HTERT RPE-1 (cell line): ENCODE results near the gene ITCH.
"Not testable (repeated sequence)": the region's sequence is repeated elsewhere in the genome, so short reads cannot be mapped to it uniquely, and the experiment has no call there.

Experiments
- in situ Hi-C: fragments of 300-500 bp; cut with MboI; formaldehyde crosslinking; loops from 4 replicates; pipeline ENCODE4 v1.14.3; 2020; ENCODE audit warnings: low sequenced_read_pairs

Gene ITCH

DNA sequence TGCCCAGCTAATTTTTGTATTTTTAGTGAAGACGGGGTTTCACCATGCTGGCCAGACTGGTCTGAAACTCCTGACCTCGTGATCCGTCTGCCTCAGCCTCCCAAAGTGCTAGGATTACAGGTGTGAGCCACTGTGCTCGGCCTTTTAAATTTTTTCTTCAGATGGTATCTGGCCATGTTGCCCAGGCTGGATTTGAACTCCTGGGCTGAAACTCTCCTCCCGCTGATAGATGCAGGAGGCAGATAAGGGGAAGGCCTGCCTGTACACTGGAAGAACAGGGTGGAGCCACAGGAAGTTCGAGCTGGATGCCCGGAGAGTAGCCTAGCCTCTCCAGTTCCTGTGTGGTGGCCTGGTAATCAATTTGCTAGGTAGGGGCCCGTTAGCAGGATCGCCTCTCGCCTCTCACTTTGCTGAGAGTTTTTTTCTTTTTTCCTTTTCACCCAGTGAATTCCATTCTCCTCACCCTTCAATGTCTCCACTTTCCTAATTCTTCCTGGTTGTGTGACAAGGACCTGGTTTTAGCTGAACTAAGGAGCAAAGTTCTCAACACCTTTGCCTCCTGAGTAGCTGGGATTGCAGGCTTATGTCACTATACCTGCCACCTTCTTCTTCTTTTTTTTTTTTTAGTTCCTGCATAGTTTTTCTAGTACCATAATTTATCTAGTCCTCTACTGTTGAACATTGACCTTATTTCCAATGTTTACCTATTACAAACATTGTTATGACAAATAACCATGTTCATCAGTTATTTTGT is 19.4 kb upstream of the ITCH start:
- in situ Hi-C loops = no loop called here

DNA sequence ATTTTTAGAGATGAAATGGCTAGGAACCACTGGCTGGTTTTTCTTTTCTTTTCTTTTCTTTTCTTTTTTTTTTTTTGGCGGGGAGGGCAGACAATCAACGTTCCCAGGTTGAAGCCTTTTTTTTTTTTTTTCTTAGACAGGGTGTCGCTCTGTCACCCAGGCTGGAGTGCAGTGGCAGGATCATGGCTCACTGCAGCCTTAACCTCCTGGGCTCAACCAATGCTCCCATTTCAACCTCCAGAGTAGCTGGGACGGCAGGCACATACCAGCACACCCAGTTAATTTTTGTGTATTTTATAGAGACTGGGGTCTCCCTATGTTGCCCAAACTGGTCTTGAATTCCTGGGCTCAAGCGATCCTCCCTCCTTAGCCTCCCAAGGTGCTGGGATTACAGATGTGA is 18.8 kb upstream of the ITCH start:
- in situ Hi-C loops = no loop called here

DNA sequence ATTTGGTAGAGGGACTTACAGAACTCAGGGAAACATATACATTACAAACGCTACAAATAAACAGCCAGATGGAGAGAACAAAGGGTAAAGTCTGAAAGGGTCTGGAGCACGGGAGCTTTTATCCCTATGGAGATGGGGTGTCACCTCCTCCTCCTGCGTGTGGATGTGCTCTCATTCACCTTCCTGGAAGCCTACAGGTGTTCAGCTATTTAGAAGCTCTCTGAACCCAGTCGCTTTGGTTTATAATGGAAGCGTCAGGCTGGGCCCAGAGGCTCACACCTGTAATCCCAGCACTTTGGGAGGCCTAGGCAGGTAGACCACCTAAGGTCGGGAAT is 17.7 kb upstream of the ITCH start:
- in situ Hi-C loops = no loop called here

DNA sequence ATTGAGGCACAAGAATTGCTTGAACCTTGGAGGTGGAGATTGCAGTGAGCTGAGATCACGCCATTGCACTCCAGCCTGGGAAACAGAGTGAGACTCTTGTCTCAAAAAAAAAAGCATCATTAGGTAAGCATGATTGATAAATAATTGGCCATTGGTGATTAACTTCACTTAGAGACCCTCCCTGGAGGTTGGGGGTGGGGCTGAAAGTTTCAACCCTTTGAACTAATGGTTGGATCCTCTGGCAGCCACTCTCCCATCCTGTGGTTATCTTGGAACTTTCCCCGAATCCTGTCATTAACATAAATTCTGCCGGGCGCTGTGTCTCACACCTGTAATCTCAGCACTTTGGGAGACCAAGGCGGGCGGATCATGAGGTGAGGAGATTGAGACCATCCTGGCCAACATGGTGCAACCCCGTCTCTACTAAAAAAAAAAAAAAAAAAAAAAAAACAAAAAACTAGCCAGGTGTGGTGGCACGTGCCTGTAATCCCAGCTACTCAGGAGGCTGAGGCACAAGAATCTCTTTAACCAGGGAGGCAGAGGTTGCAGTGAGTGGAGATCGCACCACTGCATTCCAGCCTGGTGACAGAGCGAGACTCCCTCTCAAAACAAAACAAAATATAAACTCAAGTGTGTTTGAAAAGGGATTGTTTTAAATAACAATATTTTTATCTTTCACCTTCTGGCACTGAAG is 17.1 kb upstream of the ITCH start:
- in situ Hi-C loops = not testable (repeated sequence)

GRCh38 chr20:34346533-34346865 is 16.6 kb upstream of the ITCH start:
- in situ Hi-C loops = not testable (repeated sequence)

DNA sequence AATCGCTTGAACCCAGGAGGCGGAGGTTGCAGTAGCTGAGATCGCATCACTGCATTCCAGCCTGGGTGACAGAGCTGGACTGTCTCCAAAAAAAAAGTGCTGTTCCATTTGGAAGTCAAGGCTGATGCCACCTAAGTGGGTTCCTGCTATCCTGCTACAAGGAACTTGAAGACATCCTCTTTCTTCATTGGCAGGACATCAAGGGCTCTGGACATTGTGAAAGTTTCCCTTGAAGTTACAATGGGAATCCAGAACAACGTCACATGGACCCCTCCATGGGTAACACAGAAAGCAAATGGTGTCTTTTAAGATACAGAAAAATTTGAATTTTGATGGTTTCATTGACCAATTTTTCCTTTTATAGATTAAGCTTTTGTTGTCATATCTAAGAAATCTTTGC is 15.5 kb upstream of the ITCH start:
- in situ Hi-C loops = no loop called here

- in situ Hi-C loops = no loop called here
Observed at GRCh38 chr20:34350095-34350494, 13.0 kb upstream of the ITCH start.

GRCh38 chr20:34353467-34353866 is 9.6 kb upstream of the ITCH start:
- in situ Hi-C loops = not testable (repeated sequence)

DNA sequence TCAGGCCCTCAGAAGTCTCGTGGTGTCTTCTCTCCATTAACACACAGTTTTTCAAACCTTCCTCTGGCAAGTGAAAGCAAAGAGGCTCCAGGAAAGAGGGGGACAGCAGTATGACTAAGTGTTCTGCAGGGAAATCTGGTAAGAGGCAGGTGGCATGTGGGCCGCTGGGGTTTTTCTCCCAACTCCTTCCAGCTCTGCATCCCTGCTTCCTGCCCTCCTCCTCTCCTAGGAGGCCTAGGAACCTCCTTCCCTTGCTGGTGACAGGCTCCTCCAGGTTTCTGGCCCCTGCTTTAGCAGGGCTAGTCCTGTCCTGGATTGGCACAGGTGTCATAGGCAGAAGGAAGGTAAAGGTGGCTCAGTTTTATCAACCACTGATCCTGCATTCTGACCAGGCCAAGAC is 7.6 kb upstream of the ITCH start:
- in situ Hi-C loops = no loop called here

DNA sequence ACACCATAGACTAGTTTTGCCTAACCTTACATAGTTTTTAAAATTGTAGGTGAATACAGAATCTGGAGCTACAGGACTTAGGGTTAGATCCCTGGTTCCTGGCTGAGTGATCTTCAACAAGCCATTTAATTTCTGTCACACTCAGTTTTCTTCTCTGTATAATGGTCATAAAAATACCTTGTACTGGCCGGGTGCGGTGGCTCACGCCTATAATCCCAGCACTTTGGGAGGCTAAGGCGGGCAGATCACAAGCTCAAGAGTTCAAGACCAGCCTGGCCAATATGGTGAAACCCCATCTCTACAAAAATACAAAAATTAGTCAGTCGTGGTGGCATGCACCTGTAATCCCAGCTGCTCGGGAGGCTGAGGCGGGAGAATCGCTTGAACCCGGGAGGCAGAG is 3.3 kb upstream of the ITCH start:
- in situ Hi-C loops = not testable (repeated sequence)

DNA sequence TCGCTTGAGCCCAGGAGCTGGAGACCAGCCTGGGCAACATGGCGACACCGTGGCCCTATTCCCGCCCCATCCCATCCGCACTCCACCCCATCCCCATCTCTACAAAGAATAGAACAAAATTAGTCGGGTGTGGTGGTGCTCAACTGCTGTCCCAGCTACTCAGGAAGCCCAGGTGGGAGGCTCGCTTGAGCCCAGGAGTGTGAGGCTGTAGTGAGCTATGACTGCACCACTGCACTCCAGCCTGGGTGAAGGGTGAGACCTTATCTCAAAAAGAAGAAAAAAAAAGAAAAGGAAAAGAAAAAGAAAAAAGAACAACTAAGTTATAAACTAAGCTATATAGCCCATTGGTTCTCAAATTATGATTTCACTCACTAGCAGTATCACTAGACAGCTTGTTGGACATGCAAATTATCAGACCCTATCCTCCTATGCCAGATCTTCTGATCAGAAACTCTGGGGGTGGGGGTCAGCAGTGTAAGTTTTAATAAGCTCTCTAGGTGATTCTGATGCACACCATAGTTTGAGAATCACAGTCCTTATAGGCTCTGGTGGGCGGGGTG is 491 bp upstream of the ITCH start:
- in situ Hi-C loops = no loop called here

DNA sequence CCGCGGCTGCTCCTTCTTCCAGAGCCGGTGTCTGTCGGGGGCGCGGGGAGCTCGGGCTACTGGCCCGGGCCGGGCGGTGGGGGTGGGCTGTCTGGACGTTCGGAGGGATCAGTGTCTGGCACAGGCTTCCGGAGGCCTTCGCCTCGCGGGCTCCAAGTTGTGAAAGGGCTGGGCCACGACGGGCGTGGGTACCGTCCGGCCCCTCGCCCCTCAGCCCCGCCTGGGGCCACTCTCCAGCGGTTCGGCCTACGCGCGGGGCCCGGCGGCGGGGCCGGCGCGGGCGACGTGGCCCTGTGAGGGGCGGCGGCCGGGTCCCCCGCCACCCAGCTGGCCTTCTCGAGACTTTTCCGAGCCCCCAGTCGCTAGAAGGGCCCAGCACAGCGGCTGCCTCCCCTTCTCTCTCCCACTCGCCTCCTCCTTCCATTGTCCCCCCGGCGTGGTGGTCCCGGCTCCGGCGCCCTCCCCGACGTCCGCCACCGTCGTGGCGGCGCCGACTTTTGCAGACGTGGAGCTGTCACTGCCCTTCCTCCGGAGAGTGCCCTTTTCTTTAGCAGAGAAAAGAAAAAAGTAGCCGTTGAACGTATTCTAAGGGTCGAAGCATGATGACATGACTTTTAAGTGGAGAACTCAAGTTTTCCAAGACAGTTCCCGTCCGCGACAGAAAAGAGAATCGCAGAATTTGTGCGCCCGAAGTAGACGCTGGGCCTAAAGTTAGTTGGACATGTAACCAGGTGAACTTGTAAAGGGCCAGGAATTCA is 571 bp downstream of the ITCH start:
- in situ Hi-C loops = no loop called here

- in situ Hi-C loops = no loop called here
Observed at GRCh38 chr20:34364223-34364506, 1.1 kb downstream of the ITCH start.

- in situ Hi-C loops = no loop called here
Observed at GRCh38 chr20:34365765-34366213, 2.7 kb downstream of the ITCH start.

DNA sequence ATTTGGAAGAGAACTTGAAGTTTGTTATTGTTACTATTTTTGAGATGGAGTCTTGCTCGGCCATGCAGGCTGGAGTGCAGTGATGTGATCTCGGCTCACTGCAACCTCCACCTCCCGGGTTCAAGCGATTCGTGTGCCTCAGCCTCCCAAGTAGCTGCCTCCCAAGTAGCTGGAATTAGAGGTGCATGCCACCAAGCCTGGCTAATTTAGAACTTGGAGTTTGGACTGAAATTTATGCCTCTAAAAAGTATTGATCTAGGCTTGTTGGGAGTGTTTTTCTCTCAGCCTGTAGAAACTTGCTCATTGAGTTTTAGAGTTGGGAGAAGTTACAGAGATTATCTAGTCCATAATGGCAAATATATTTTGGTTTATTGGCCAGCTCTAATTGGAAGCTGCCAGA is 4.1 kb downstream of the ITCH start:
- in situ Hi-C loops = no loop called here

DNA sequence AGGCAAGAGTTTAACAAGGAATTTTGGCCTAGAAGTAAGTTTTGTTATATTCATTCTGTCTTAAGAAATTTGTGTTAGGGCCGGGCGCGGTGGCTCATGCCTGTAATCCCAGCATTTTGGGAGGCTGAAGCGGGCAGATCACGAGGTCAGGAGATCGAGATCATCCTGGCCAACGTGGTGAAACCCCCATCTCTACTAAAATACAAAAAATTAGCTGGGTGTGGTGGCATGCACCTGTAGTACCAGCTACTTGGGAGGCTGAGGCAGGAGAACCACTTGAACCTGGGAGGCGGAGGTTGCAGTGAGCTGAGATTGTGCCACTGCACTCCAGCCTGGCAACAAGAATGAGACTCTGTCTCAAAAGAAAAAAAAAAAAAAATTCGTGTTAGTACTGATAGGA is 4.8 kb downstream of the ITCH start:
- in situ Hi-C loops = not testable (repeated sequence)

DNA sequence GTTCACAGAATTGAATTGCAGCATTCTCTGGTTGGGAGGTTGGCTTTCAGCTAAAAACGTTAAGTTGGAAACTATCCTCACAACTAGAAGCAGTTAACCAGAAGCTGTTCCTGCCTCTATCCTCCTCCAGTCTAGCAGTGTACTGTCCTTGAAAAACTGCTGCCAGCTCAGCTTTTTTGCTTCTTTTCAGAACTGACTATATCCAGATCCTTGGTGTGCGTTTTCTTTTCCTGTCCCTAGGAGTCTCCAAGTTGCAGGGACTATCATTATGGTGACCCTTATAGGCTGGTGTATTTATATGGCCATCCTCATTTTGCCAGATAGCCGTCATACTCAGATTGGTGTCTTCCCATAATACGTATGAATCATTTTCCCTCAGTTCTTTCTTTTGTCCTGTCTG is 5.5 kb downstream of the ITCH start:
- in situ Hi-C loops = no loop called here

GRCh38 chr20:34369265-34369664 is 6.2 kb downstream of the ITCH start:
- in situ Hi-C loops = no loop called here

- in situ Hi-C loops = no loop called here
Observed at GRCh38 chr20:34370062-34370461, 7.0 kb downstream of the ITCH start.

DNA sequence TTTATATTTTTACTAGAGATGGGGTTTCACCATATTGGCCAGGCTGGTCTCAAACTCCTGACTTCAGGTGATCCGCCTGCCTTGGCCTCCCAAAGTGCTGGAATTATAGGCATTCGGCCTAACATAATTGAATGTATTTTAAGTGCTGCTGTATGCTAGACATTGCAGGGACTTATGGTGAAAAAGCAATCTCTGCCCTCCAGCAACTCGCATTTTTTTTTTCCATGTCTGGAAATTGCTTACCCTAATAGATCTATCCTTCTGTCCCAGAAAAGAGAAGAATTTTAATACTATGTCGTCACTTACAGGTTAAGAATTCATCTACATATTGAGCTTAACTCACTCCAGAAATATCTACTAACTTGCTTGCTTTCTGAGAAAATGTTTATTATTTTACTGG is 10.4 kb downstream of the ITCH start:
- in situ Hi-C loops = no loop called here

DNA sequence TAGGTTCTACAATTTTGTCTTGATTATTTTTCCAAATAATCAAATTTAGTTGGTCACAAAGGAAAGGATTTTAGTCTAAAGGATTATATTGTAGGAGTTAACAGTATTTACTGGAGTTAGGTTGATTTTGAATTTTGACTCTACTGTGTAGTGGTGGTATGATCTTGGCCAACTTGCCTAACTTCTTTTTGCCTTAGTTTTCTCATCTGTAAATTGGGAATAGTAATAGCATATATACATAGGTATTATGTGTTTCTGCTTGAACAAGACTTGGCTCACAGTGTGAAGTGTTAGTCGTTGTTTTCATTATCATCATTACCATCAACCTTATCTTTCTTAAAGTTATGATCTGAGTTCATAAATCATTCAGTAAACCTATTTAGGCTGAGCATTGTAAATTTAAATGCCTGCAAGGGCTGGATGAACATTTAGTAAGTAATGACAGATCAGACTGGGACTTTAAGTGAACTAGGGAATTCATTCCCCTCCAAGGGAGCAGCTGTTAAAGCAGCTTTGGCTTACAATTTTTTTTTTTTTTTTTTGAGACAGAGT is 11.2 kb downstream of the ITCH start:
- in situ Hi-C loops = no loop called here

DNA sequence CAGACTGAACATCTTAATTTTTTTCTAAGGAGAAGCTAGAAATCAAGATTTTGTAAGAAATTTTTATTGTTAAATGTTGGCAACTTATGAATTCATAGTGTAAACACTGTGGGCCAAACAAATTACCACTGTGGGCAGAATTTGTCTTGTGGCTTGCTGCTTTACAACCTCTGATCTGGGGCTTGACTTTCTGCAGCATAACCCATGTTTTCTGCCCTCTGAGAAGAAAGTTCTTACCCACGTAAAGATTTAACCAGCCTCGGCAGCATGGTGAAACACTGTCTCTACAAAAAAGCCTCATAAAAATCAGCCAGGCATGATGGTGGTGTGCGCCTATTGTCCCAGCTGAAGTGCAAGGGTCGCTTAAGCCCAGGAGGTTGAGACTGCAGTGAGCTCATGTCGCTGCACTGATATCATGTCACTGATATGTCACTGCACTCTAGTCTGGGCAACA is 12.9 kb downstream of the ITCH start:
- in situ Hi-C loops = no loop called here
